ENCODE measurements around the gene NCSTN. TPM values are rescaled to one million over a fixed set of nuclear protein-coding genes. Genes with fewer than 3 reads are reported as not detected.
"Not testable (repeated sequence)": the region's sequence is repeated elsewhere in the genome, so short reads cannot be mapped to it uniquely, and the experiment has no call there.

The NCSTN gene
- total RNA-seq, 1 donor from 2014 or later: 106 TPM

DNA sequence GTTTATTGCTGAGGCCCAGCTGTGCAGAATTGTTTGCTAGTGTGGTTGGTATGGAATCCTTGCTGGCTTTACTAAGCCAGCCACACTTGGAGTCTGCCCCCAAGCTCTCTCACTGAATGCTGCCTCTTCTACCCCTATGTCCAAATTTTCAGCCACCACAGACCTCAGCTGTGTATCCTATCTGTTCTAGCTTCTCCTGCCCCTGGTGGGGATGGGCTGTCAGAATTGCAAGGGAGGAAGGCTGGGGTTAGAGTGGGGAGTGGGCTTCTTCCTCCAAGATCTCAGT, 28.1 kb downstream of the NCSTN start:
- DNase-seq (ENCODE audit: low spot score): no peak

DNA sequence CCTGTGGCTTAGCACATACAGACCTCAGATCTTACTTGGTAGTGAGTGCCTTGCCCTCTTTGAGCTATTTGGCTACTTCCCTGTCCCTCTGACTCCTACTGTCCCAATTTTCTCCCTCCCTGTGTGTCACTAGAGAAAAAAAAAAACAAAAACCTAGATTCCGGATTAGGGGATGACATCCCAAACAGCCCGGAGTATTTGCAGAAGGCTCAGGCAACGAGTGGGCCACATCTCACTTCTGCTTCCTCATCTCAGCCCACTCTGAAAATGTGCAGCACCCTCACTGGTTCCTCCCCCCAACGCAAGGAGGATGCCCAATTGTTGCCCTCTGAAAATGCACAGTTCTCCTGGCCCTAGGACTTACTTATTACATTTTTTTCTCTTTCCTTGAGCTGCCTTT, 28.6 kb downstream of the NCSTN start:
- no peak for DNase-seq (ENCODE audit: low spot score)

DNA sequence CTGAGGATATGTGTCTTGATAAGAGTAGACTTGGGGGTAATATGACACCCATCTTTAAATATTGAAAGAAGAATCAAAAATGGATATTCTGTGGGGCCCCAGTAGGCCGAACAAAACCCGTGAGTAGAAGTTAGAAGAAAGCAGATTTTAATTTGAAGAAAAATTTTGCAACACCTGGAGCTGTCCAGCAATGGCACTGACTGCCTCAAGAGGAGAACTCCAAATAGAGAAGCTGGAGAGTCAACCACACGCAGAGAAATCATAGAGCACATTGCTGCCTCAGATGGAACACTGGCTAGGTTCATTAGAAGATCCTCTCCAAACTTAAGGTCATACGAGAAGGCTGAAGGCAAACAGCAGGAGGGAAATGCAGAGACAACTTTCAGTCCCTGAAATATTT, 30.5 kb downstream of the NCSTN start:
- no peak for DNase-seq (ENCODE audit: low spot score)

DNA sequence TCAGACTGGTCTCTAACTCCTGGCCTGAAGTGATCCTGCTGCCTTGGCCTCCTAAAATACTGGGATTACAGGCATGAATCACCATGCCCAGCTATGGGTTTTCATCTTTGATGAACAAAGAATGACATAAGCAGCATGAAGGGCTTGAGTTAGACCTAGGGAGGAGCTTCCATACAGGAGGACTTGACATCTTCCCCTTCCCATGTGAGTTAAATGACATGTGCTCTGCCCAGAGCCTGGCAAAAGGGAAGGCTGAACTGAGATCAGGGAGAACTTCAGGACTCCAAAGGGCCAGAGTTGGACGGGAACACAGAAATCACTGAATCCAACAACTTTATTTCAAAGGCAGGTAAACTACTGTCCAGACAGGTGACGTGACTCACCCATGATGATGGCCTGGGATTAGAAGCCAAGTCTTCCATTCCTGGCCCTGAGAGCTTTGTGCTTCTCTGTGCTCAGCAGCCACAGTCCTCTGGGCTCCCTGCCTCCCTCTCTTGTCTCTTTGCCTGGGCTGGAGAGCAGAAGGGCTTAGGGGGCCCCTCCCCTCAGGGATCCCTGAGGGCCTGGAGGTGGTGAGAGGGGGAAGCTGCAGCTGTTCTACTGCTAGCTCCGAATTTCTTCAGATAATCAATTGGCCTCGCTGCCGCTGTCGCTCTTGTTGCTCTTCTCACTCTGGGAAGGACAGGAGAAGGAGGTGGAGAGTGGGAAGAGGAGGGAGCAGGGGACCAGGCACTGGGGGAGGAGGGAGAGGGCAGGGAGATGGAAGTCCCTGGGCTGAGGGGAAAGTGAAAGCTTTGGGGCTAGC, 31.3 kb downstream of the NCSTN start:
- DNase-seq (ENCODE audit: low spot score): no peak

DNA sequence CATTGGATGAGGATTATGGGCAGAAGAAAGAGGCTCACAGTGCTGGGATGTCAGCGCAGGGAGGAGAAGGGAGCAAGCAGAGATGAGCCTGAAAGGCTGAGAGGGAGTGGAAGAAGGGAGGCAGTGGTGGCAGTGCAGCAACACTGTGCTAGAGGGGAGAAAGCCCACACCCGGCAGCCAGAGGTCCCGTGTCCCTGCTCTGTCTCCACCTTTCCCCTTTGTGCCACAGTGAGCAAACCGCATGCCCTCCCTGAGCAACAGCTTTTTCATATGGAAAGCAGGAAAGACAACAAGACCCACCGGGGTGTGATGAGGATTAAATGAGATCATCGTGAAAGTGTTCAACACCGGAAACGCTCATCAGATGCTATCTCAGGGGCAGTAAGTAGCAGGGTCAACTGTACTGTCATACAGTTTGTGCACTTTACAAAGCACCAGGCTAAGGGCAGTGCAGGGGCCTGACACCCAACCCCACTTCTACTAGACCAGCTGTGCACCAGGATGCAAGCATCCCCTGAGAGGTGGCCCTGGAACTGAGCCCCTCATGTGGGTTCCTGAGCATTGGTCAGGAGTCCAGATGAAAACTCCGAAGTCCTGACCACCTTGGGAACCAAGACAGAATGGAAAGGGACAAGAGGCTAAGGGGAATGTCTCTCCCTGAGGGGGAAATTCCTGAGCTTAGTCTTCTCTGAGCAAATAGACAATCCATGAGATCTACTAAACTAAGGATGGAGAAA, 32.8 kb downstream of the NCSTN start:
- DNase-seq (ENCODE audit: low spot score): no peak

DNA sequence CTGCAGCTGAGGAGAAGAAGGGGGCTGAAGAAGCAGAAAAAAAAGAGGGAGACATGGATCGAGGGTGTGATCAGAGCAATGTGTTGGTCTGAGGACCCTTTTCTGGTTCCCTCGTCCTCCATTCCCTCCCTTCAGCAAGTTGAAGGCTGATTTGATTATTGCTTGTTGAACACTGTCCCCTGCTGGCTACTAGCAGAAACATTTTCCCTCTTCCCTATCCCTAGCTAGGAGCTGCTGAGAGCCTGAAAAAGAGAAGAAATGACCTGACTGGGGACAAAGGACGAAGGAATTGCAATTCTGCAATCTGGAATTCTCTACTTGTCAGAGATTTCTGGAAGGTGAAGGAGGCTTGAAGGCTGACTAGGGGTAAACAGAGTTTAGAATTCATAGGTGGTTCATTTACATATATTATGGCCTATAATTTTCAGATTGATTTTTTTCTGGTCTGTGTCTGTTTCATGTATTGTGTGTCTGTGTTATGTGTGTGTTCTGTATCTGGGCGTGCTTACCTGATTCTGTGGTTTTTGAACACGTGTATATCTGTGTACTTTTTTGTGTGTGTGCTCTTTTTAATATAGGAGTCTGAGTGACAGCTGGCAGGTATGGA, 33.4 kb downstream of the NCSTN start:
- DNase-seq (ENCODE audit: low spot score): peak; percentile 26

DNA sequence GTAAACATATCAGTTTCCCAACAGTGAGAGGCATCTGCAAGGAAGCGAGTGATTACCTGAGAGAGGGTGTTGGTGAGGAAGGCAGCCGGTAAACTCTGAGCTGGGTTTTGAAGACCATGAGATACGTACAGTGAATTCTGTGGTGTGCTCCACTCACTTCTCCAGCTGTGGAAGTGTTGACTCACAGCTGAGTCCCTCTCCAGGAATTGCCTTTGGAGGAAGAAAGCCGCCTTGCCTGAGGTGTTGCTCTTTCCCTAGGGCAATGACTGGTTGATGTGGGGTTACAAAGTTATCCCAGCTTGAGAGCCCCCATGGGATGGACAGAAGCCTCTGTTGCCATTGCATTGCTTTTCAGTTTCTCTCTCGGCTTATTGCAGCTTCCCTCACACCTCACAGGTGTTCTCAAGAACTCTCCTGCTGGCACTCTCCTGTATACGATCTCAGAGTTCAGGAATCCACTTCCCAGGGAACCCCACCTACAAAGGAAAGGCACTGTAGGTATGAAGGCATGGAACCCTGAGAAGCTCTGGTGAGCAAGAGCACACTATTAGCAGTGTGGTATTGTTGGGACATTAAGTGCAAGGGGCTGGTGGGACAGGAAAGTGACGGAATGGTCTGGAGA, 34.5 kb downstream of the NCSTN start:
- DNase-seq (ENCODE audit: low spot score): no peak

DNA sequence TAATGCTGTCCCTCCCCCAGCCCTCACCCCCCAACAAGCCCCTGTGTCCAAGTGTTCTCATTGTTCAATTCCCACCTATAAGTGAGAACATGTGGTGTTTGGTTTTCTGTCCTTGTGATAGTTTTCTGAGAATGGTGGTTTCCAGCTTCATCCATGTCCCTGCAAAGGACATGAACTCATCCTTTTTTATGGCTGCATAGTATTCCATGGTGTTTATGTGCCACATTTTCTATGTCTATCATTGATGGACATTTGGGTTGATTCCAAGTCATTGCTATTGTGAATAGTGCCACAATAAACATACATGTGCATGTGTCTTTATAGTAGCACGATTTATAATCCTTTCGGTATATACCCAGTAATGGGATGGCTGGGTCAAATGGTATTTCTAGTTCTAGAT, 41.6 kb downstream of the NCSTN start:
- DNase-seq (ENCODE audit: low spot score): not testable (repeated sequence)

DNA sequence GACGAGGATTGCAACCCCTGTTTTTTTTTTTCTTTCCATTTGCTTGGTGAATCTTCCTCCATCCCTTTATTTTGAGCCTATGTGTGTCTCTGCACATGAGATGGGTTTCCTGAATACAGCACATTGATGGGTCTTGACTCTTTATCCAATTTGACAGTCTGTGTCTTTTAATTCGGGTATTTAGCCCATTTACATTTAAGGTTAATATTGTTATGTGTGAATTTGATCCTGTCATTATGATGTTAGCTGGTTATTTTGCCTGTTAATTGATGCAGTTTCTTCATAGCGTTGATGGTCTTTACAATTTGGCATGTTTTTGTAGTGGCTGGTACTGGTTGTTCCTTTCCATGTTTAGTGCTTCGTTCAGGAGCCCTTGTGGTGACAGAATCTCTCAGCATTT, 45.2 kb downstream of the NCSTN start:
- not testable (repeated sequence) for DNase-seq (ENCODE audit: low spot score)

DNA sequence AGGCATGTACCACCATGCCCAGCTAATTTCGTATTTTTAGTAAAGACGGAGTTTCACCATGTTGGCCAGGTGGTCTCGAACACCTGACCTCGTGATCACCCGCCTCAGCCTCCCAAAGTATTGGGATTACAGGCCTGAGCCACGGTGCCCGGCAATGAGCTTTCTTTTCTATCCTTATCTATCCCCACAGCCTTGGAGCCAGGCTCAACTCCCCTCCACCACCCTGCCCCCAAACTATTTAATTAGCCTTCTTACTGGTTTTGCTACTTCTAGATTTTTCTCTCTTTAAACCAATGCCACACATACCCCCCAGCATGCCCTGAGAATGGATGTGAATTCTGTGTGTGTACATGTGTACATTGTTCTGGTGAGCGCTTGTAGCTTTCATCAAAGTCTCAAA, 51.5 kb downstream of the NCSTN start:
- no peak for DNase-seq (ENCODE audit: low spot score)

DNA sequence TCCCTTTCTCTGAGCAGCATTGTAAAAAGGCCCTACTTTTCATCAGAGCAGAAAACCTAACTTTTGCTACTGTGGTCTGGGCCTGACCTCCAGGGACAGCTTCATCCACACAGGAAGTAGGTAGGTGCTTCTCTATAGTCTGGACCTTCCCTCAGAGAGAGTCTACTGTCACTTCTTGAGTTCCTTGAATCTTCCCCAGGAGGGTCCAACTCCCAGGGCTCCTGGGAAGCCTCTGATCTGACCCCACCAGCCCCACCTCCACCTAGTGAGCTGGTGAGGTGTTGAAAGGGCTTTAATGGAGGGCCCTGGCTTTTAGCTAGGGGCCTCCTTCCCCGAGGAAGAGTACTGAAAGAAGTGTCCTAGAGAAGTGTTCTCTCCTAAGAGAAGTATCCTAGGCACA, 54.5 kb downstream of the NCSTN start:
- no peak for DNase-seq (ENCODE audit: low spot score)

DNA sequence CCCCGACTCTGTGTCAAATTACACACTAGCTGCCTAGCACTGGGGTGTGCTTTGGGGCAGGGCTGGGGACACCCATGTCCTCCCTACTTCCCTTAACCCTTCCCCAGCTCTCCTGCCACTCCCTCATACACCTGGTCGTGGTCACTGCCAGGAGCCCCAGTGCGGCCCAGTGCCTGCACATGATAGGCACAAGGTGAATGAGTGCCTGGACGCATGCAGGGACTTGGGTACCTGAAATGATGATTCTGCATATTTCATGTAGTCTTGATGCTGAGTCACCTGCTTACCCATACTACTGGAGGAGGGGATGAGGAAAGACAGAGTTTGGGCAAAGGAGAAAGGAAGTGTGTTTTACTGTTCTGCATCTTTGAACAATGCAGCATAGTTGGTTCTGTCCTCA, 55.6 kb downstream of the NCSTN start:
- no peak for DNase-seq (ENCODE audit: low spot score)

DNA sequence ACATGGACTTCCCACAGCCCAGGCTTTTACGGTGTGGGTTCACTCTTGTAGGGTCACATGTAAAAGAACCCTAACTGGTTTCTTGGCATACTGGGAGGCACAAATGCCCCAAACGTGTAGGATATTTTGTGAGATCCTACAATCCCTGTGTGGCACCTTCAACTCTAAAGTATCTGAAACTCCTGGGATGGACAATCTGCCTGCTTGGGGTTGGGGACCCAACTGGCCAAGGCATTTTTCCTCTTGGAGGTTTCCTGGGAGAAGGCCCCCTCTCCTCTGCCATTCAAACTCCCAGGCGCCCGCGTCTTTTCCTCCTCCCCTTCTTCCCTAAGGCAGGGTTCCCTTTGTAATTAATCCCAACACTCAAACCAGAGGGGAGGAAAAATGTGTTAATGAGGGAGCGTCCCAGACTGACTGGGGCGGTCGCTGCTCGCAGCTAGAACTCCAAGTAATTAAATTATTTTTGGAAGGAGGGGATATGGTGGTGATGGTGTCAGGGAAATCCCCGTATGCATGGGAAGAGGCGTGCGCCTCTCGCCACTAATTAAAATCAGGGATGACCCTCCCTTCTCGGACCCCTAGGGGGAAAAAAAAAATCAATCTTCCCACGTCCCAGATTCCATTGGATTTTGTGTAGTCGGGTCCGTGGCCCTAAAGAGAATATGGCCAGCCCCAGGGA, 56.5 kb downstream of the NCSTN start:
- no peak for DNase-seq (ENCODE audit: low spot score)

DNA sequence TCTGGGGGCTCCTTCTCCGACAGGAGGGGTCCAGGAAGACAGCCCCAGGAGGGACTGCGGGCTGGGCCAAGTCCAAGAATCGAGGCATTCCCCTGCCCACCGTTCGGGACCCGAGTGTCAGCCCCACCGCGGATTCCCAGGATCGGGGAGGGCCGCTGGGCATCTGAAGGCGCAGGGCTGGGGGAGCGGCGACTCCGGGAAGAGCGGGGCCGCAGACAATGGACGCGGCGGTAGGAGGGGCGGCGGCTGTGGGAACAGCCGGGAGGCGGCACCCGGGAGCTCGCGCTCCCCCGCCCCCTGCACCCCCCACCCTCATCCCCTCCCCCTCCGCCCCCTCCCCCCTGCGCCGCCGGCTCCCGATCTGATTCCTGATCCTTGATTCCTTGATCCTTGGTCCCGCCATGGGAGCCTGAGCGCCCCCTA, 57.1 kb downstream of the NCSTN start, which contains the start of gene VANGL2:
Gene VANGL2 (plus strand): TSS at position 342 of the 423 bp plus-strand sequence. CDS start 15,274 bp downstream, outside the sequence.
- DNase-seq (ENCODE audit: low spot score): peak; percentile 77

DNA sequence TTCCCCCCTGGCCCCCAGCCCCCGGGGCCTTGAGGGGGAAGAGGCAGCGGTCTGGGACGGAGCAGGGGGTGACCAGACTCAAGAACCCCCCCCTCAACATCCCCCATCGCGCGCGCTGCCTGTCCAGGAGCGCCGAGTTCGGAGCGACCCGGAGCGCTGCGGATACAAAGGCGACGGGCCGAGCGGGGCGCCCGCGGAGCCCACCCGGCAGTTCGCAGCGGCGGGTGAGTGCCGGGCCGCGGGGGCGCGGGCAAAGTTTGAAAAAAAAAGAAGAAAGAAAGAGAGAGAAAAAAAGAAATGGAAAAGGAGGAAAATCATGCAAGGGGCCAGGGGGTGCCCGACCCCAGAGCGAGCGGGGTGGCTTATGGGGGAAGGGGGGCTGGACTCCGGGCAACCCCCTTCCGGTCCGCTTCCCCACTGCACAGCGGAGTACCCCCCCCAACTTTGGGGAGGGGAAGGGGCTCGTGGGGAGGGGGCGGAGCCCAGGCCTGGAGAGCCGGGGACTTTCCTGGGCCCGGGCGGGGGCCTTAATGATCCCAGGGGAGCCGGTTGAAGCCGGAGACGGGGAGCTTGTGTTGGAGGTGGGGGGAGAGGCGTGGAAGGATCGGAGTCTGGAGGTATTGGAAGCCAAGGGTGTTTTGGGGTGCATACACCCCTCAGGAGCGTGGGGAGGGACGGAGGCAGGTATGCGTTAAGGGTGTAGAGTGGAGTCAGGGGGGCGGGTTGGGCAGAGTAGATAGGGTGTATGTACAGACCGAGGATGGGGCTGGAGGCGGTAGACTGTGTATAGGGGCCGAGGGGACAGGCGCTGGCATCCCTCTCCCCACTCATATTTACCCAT, 57.7 kb downstream of the NCSTN start:
- DNase-seq (ENCODE audit: low spot score): no peak

DNA sequence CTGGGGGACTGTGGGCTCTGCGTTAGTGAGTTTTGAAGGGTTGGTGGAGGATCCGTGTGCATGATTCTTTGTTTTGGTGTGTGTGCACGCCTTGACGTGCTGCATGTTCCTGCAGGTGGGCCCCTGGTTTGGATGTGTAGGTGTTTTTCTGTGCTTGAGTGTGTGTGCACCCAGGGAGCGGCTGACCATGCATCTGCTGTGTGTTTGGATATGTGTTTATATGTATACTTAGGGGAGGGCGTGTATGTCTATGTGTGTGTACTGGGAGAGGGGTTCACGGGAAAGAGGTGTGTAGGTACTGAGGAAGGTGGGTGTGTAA, 58.3 kb downstream of the NCSTN start:
- no peak for DNase-seq (ENCODE audit: low spot score)

DNA sequence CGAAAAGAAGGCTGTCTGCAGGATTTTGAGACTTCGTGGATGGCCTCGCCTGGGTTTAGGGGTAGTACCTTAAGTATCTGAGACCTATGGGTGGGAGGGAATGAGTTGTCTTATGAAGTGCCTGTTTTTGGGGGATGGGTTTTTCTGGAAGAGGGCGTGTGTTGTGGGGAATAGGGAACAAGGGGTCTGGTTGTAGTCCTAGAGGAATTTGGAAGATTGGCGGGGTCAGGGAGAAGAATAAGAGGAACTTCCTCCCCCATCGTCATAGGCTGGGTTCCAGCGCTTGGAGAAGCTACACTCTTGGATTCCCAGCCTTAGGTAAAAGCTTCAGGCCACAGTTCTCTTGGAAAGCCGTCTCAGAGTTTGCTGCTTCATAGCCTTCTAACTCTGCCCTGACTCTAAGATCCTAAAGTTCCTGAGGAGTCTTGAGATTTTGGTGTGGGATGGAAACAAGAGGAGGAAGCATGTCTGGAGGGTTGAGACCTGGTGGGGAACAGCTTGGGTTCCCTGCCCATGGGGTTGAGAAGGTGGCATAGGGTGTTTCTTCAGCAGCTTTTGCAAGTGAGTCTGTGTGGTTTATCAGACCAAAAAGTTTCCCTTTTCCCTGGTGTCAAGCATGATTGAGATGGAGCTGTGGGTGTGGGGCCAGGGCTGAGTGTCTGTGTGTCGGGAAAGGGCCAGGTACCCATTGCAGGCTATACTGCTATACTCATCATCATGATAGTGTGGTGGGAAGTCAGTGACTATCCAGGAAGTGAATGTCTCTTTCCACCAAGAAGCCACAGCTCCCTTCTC, 59.0 kb downstream of the NCSTN start:
- DNase-seq (ENCODE audit: low spot score): no peak

DNA sequence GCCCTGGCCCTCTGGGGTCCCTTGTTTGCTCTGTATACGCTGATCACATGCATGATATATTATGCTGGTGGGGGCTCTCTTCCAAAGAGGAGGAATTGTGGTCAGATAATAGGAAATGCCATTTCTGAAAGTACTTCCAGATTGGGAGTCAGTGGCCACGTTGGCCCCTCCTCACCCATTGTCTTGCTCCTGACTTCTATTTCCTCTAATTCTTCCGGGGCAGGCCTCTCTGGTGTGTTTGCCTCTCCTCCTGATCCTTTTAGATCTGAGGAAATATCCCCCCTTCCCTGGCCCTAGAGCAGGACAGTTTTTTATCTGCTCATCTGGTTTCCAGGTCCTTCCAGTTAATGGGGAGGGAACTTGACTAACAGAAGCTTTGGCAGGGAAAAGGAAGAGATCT, 60.1 kb downstream of the NCSTN start:
- DNase-seq (ENCODE audit: low spot score): no peak

DNA sequence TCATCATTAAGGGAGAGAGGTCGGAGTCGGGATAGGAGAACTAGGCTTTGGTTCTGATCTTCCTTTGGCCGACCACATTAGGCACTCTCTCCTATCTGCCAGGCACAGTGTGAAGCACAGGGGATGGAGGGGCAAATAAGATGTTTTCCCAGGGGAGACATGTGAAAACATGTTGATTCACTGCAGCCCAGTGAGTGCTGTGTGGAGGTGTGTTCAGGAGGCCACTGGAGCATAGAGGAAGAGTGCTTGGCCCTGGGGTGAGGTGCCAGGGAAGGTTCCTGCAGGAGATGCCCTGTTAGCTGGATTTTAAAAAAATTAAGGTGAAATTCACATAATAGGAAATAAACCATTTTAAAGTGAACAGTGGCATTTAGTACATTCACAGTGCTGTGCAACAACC, 60.9 kb downstream of the NCSTN start:
- no peak for DNase-seq (ENCODE audit: low spot score)

DNA sequence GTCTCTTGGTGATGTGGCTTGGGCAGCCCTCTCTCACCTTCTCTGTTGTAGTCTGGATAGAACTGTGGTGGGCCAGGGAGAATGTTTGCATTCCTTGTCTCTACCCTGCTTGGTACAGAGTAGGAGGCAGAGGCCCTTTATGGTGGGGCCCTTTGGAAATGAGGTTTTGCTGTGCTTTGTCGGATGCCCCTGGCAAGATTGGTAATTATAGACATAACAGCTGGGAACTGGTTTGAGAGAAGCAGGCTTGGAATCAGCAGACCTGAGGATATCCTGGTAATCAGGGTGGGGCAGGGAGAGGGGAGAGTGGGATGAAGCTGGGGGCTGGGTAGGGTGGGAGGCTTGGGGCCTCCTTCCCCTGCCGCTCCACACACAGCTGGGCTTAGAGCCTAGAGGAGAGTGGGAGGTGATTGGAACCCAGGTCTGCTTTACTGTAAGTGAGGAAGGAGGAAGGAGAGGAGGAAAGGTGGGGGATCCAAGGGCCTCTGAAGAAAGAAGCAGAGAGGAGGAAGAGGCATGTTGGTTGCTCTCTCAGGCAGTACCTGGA, 62.2 kb downstream of the NCSTN start:
- no peak for DNase-seq (ENCODE audit: low spot score)
